HepG2 (cell line): ENCODE measurements around the gene PSMD9. TPM values are rescaled to one million over a fixed set of nuclear protein-coding genes. Genes with fewer than 3 reads are reported as not detected.

Experiments
- AHDC1 ChIP-seq: sonication (generic); formaldehyde crosslinking; IDR thresholded peaks from 2 replicates; pipeline ENCODE4 v1.5.1; 2020; ENCODE audit warnings: mild to moderate bottlenecking, missing genetic modification reagents, borderline replicate concordance
- CREB1 ChIP-seq, 2 experiments: fragments of 450-650 bp in 1 of 2; IDR thresholded peaks; 2 replicates each; pipeline ENCODE4 v1.6.1; 2016 to 2017; ENCODE audit warnings: control low read depth in 1 of 2, mild to moderate bottlenecking in 1 of 2, missing compliant biosample characterization in 1 of 2, missing genetic modification characterization in 1 of 2
- KDM2A ChIP-seq: sonication (generic); formaldehyde crosslinking; IDR thresholded peaks from 2 replicates; pipeline ENCODE4 v1.4.0; 2020; ENCODE audit warnings: low read depth, missing genetic modification reagents, borderline replicate concordance
- NONO ChIP-seq, 2 experiments: fragments of 450-650 bp in 1 of 2; sonication (generic) in 1 of 2; formaldehyde crosslinking in 1 of 2; IDR thresholded peaks in 1 of 2; conservative IDR thresholded peaks in 1 of 2; 2 replicates each; pipeline versions ENCODE4 v1.6.1 to v1.8.0; 2017 to 2022; ENCODE audit warnings: mild to moderate bottlenecking in 1 of 2, missing genetic modification reagents in 1 of 2, moderate library complexity in 1 of 2
- RARA ChIP-seq: IDR thresholded peaks from 2 replicates; pipeline ENCODE4 v1.6.1; 2016; ENCODE audit warnings: missing genetic modification reagents, missing compliant biosample characterization
- RFX1 ChIP-seq: fragments of 450-650 bp; IDR thresholded peaks from 2 replicates; pipeline ENCODE4 v1.6.1; 2017
- SAFB2 ChIP-seq: sonication (generic); formaldehyde crosslinking; IDR thresholded peaks from 2 replicates; pipeline ENCODE4 v1.5.1; 2020; ENCODE audit warnings: missing genetic modification reagents, low read depth, mild to moderate bottlenecking, borderline replicate concordance
- TOPORS ChIP-seq: sonication (generic); formaldehyde crosslinking; IDR thresholded peaks from 2 replicates; pipeline ENCODE4 v1.8.0; 2023; ENCODE audit warnings: mild to moderate bottlenecking, missing genetic modification reagents
- ZBTB20 ChIP-seq: sonication (generic); formaldehyde crosslinking; IDR thresholded peaks from 2 replicates; pipeline ENCODE4 v1.8.1; 2023; ENCODE audit warnings: missing genetic modification reagents, low read depth, mild to moderate bottlenecking, borderline replicate concordance
- ZFP1 ChIP-seq: IDR thresholded peaks from 2 replicates; pipeline ENCODE4 v1.6.1; 2016
- ZFP91 ChIP-seq: sonication (generic); formaldehyde crosslinking; IDR thresholded peaks from 2 replicates; pipeline ENCODE4 v1.9.0; 2022; ENCODE audit warnings: missing genetic modification reagents, mild to moderate bottlenecking, borderline replicate concordance
- ZNF101 ChIP-seq: sonication (generic); formaldehyde crosslinking; IDR thresholded peaks from 2 replicates; pipeline ENCODE4 v1.4.0; 2020; ENCODE audit warnings: mild to moderate bottlenecking, low read depth, missing genetic modification reagents, borderline replicate concordance
- ZNF276 ChIP-seq: sonication (generic); formaldehyde crosslinking; IDR thresholded peaks from 2 replicates; pipeline ENCODE4 v1.4.0; 2020; ENCODE audit warnings: mild to moderate bottlenecking, low read depth, missing genetic modification reagents
- ZNF343 ChIP-seq: sonication (generic); formaldehyde crosslinking; IDR thresholded peaks from 2 replicates; pipeline ENCODE4 v1.4.0; 2020; ENCODE audit warnings: mild to moderate bottlenecking, missing genetic modification reagents
- ZNF451 ChIP-seq: sonication (generic); formaldehyde crosslinking; IDR thresholded peaks from 2 replicates; pipeline ENCODE4 v1.5.0; 2020; ENCODE audit warnings: mild to moderate bottlenecking, missing genetic modification reagents
- ZNF761 ChIP-seq: sonication (generic); formaldehyde crosslinking; conservative IDR thresholded peaks from 2 replicates; pipeline ENCODE4 v1.4.0; 2020; ENCODE audit warnings: mild to moderate bottlenecking, missing genetic modification reagents
- polyA plus RNA-seq, 8 experiments: library from polyadenylated mRNA; depleted of rRNA in 3 of 8; stranded (reverse) in 7 of 8; unstranded in 1 of 8; fragments of >200 nt; fragmentation: Illumina TruSeq in 4 of 8; extraction: Trizol in 4 of 8; gene quantifications; 2 replicates each; pipeline versions ENCODE4 v1.2.1 to v1.2.3, GENCODE V29; 2011 to 2016; ENCODE audit warnings: low read depth in 4 of 8, missing spikeins in 1 of 8, mixed read lengths in 1 of 8; ENCODE audit not compliant: insufficient read depth in 1 of 8
- total RNA-seq, 5 experiments: library from RNA; depleted of rRNA; stranded (reverse); fragments of >200 nt; fragmentation: Illumina TruSeq; extraction: Trizol; gene quantifications; 2 replicates each; pipeline ENCODE4 v1.2.3, GENCODE V29; 2016; ENCODE audit warnings: low read depth in 1 of 5
- TF ChIP-seq, protein P1 (sequence below): IDR thresholded peaks from 2 replicates; pipeline ENCODE4 v1.6.1; 2016; ENCODE audit warnings: missing compliant biosample characterization, missing genetic modification reagents, borderline replicate concordance

Gene PSMD9
- total and polyA plus RNA-seq, 2 of the 13 experiments (the other 11 are each of a cell fraction or from before 2014, with no cell fraction given) = 41.4 to 61.1 TPM

DNA sequence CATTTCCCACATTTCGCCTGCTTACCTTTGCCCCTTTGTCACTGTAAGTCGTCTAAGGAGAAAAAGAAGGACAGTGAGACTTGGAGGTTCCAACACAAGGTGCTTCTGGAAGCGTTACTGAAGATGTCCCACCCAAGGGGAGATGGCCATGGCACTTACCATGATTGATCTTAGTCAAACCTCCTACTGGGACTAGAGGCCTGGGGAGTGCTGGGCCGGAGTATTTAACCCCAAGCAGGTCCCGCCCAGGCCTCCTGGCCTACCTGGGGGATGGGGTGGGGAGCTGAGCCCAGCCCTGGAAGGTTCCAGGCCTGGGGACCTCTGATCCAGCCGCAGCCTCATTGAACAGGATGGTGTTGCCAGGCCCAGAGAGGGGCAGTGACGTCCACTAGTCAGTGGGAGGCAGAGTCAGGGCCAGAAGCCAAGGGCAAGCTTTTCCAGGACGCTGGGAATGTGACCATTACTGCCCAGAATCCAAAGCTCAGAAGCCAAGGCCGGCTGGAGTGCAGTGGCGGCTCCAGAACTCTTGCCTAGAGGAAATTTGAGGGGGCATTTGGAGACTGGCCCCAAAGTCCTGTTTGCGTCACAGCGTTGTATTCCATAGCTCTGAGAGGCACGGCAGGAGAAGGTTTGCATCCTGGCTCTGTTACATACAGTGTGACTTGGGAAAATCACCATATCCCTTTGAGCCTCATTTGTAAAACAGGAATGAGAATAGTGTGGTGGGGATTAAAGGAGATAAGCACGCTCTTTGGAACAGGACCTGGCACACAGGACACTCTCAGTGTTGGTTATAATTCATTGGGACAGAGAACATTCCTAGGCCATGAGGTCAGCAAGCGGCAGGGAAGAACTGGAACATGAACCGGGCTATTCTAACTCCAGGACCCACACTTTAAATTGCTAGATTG lies 29.7 kb upstream of the PSMD9 start, which contains the start of gene HPD (continued):
- TF ChIP-seq ZNF276 (CRISPR knock-in tag) (no peak), SAFB2 (CRISPR knock-in tag) (no peak), ZNF101 (CRISPR knock-in tag) (no peak), ZNF451 (CRISPR knock-in tag) (no peak), RARA (peak; percentile 61), AHDC1 (CRISPR knock-in tag) (peak; percentile 67; the same call in 1 of the 2 replicates), KDM2A (CRISPR knock-in tag) (peak; percentile 52), RFX1 (no peak), ZNF343 (CRISPR knock-in tag) (no peak), NONO (IDR thresholded peaks at IDR 0.05) (no peak), NONO (CRISPR knock-in tag; conservative IDR thresholded peaks at IDR 0.05) (peak; percentile 67; the same call in 1 of the 2 replicates), ZBTB20 (CRISPR knock-in tag) (peak; percentile 72; the same call in 1 of the 2 replicates), ZFP91 (peak; percentile 71; the same call in 1 of the 2 replicates), CREB1 (IDR thresholded peaks at IDR 0.05) (peak; percentile 69), CREB1 (CRISPR knock-in tag; IDR thresholded peaks at IDR 0.05) (peak; percentile 53), TOPORS (CRISPR knock-in tag) (no peak), ZNF761 (CRISPR knock-in tag) (no peak), ZFP1 (CRISPR knock-in tag) (no peak)
- TF ChIP-seq, protein P1, sequence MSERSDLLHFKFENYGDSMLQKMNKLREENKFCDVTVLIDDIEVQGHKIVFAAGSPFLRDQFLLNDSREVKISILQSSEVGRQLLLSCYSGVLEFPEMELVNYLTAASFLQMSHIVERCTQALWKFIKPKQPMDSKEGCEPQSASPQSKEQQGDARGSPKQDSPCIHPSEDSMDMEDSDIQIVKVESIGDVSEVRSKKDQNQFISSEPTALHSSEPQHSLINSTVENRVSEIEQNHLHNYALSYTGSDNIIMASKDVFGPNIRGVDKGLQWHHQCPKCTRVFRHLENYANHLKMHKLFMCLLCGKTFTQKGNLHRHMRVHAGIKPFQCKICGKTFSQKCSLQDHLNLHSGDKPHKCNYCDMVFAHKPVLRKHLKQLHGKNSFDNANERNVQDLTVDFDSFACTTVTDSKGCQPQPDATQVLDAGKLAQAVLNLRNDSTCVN (CRISPR knock-in tag) = peak; percentile 73
